ENCODE measurements around the gene EMILIN1. TPM values are rescaled to one million over a fixed set of nuclear protein-coding genes. Genes with fewer than 3 reads are reported as not detected.

Gene EMILIN1
- total RNA-seq = 7.2 and 11.9 TPM in 2 replicates

DNA sequence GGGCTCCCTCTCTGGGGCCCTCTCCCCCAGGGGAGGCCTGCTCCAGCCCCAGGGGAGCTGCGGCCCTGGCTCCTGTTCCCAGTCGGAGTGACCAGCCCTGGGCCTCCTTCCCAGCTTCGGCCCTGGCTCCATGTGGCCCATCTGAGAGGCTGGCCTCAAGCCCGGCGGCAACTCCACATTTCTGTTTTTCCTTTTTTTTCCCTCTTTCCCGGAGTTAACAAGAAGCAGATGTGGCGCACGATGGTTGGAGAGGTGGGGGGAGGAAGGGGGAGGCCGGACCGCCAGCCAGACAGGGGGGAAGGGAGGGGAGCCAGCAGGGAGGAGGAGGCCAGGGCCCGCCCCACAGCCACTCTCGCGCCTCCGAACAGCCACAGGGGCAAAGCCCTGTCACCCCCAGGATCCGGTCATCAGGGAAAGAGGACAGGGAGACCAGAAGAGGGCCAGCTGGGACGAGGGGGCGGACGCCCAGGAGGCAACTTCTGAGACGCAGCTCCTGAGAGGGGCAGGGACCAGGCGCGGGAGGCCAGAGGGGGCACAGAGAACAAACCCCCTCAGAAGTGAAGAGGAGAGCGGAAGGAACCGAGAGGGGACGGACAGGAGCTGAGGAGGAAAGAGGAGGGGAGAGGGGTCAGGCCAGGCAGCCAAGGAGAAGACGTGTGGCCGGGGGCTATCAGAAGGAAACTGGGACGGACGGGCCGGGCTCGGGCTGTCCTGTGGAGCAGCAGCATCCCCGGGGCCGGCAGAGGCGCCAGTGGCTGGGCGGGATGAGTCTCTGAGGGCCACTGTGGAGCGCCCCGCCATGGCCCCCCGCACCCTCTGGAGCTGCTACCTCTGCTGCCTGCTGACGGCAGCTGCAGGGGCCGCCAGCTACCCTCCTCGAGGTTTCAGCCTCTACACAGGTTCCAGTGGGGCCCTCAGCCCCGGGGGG is at the start of gene EMILIN1:
EMILIN1 (plus strand) TSS at position 349 of the 928 bp plus-strand sequence; CDS start at position 800, 451 bp downstream.

GRCh38 chr2:27032495-27033252 is 45.7 kb upstream of the EMILIN1 start, which contains the start of gene TMEM214:
Gene TMEM214, plus strand, starts transcription at chr2:27032965. Its CDS starts 51 bp downstream, at chr2:27033016.

GRCh38 chr2:27050996-27051901 is 27.2 kb upstream of the EMILIN1 start, which contains the start of gene AGBL5:
Gene AGBL5, plus strand, starts transcription at chr2:27051668. Its CDS starts 1,291 bp downstream, at chr2:27052959.

GRCh38 chr2:27071277-27071989 is 7.0 kb upstream of the EMILIN1 start, which contains the start of gene OST4:
Gene OST4, minus strand, starts transcription at chr2:27071654.

GRCh38 chr2:27086724-27087593 is 8.5 kb downstream of the EMILIN1 start, which contains the start of gene KHK:
Gene KHK, plus strand, starts transcription at chr2:27086772. Its CDS starts 488 bp downstream, at chr2:27087260.

GRCh38 chr2:27118525-27119329 is 40.3 kb downstream of the EMILIN1 start, which contains the start of gene CGREF1:
Gene CGREF1, minus strand, starts transcription at chr2:27119128. Its CDS starts 14,762 bp downstream, at chr2:27104366.

DNA sequence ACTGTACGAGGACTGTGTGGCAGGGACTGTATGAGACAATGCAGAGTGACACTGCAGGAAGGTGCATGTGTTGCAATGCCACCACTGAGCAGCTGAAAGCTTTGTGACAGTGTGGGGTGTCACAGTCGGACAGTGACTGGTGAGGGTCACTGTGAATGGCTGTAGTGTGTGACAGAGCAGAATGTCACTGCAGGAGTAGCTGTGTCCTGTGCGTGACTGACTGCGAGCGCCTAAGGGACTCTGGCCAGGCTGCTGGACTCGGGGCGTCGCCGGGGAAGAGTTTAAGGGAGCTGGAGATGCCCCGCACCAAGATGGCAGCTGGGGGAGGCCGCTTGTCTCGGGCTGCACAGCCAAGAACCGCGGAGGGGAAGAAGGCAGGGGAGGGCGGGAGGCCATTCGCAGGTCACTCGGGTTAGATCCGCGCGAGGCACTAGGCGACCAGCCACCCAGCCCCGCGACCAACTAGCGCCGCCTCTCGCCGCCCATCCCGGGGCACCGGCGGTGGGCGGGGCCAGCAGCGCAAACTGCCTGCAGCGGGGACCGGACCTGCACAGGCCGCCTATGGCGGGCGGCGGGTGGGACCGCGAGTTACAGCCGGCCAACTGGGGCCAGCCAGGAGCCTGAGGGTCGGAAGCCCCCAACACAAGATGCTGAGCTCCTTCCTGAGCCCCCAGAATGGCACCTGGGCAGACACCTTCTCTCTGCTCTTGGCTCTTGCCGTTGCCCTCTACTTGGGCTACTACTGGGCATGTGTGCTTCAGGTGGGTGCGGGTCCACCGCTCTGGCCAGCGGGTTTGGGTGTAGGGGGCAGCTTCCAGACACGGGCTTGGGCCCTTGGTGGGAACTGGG is 45.1 kb downstream of the EMILIN1 start, which contains the start of gene ABHD1:
ABHD1 (plus strand) TSS at position 514 of the 849 bp plus-strand sequence; CDS start at position 648, 134 bp downstream.

GRCh38 chr2:27133905-27134780 is 55.7 kb downstream of the EMILIN1 start, which contains the start of gene PREB:
Gene PREB, minus strand, starts transcription at chr2:27134636. Its CDS starts 215 bp downstream, at chr2:27134421.

Other genes with a start within 250 kb of the EMILIN1 start
- gene DPYSL5, start 230.5 kb upstream of the EMILIN1 start, total RNA-seq = not detected in 2 replicates
- gene MAPRE3, start 108.0 kb upstream of the EMILIN1 start, total RNA-seq = 1.2 and 1.4 TPM in 2 replicates
- 20.1 and 26.9 TPM in 2 replicates for gene TMEM214, start 45.6 kb upstream of the EMILIN1 start, total RNA-seq
- 16.4 and 17.5 TPM in 2 replicates for gene AGBL5, start 26.9 kb upstream of the EMILIN1 start, total RNA-seq
- 387 and 401 TPM in 2 replicates for gene OST4, start 7.0 kb upstream of the EMILIN1 start, total RNA-seq
- gene KHK, start 8.2 kb downstream of the EMILIN1 start, total RNA-seq = 2.0 TPM in 2 replicates
- 1.5 and 3.5 TPM in 2 replicates for gene CGREF1, start 40.5 kb downstream of the EMILIN1 start, total RNA-seq
- gene ABHD1, start 45.2 kb downstream of the EMILIN1 start, total RNA-seq = not detected in 2 replicates
- gene PREB, start 56.0 kb downstream of the EMILIN1 start, total RNA-seq = 46.3 and 47.0 TPM in 2 replicates
- not detected in 2 replicates for gene PRR30, start 60.8 kb downstream of the EMILIN1 start, total RNA-seq
- gene TCF23, start 70.4 kb downstream of the EMILIN1 start, total RNA-seq = not detected in 2 replicates
- 131 and 156 TPM in 2 replicates for gene ATRAID, start 133.4 kb downstream of the EMILIN1 start, total RNA-seq
- gene SLC5A6, start 133.7 kb downstream of the EMILIN1 start, total RNA-seq = 34.3 and 65.7 TPM in 2 replicates
- 47.2 and 60.4 TPM in 2 replicates for gene CAD, start 138.8 kb downstream of the EMILIN1 start, total RNA-seq
- gene SLC30A3, start 184.4 kb downstream of the EMILIN1 start, total RNA-seq = 2.7 and 3.4 TPM in 2 replicates
- gene DNAJC5G, start 196.8 kb downstream of the EMILIN1 start, total RNA-seq = not detected in 2 replicates
- gene TRIM54, start 203.8 kb downstream of the EMILIN1 start, total RNA-seq = 0.49 TPM in 1 of 2 replicates, not detected in the other
- gene UCN, start 229.8 kb downstream of the EMILIN1 start, total RNA-seq = not detected in 2 replicates
- 109 and 120 TPM in 2 replicates for gene MPV17, start 244.5 kb downstream of the EMILIN1 start, total RNA-seq